Liver (tissue), 9 donors: Measurements from ENCODE around the gene GCKR. TPM values are rescaled to one million over a fixed set of nuclear protein-coding genes. Genes with fewer than 3 reads are reported as not detected.
"Not testable (repeated sequence)": the region's sequence is repeated elsewhere in the genome, so short reads cannot be mapped to it uniquely, and the experiment has no call there.

ENCODE experiments used
- DNase-seq: peaks from one replicate; pipeline ENCODE4 v3.0.0-alpha.2; 2017; ENCODE audit warnings: low spot score
- H3K27ac ChIP-seq, 2 donors: one replicate each; pipeline ENCODE4 v1.7.0; 2013; ENCODE audit warnings: inconsistent platforms in 2 of 2, low read length in 2 of 2, control low read depth in 1 of 2, low read depth in 1 of 2, mild to moderate bottlenecking in 1 of 2
- H3K27me3 ChIP-seq, 4 donors: one replicate each; pipeline versions ENCODE4 v1.6.1 to v1.7.0; 2013; ENCODE audit warnings: low read length in 3 of 4, inconsistent platforms in 1 of 4, mild to moderate bottlenecking in 1 of 4, moderate library complexity in 1 of 4; ENCODE audit not compliant: control insufficient read depth in 4 of 4, insufficient read depth in 4 of 4
- H3K36me3 ChIP-seq, 4 donors: one replicate each; pipeline versions ENCODE4 v1.6.1 to v1.7.0; 2013; ENCODE audit warnings: low read length in 3 of 4, mild to moderate bottlenecking in 3 of 4, low read depth in 1 of 4, moderate library complexity in 1 of 4; ENCODE audit not compliant: control insufficient read depth in 4 of 4, insufficient read depth in 3 of 4
- H3K4me1 ChIP-seq, 4 donors: one replicate each; pipeline versions ENCODE4 v1.6.1 to v1.7.0; 2013; ENCODE audit warnings: low read length in 3 of 4, mild to moderate bottlenecking in 3 of 4, moderate library complexity in 1 of 4; ENCODE audit not compliant: control insufficient read depth in 4 of 4, insufficient read depth in 4 of 4
- H3K4me3 ChIP-seq, 3 donors: one replicate each; pipeline versions ENCODE4 v1.6.1 to v1.7.0; 2013; ENCODE audit warnings: low read length in 3 of 3, control low read depth in 1 of 3, low read depth in 1 of 3, mild to moderate bottlenecking in 1 of 3
- H3K9ac ChIP-seq, 2 donors: one replicate each; pipeline ENCODE4 v1.7.0; 2013; ENCODE audit warnings: low read length in 2 of 2, mild to moderate bottlenecking in 2 of 2, moderate library complexity in 2 of 2, control low read depth in 1 of 2, low read depth in 1 of 2
- H3K9me3 ChIP-seq, 4 donors: one replicate each; pipeline versions ENCODE4 v1.6.1 to v1.7.0; 2013; ENCODE audit warnings: low read length in 3 of 4; ENCODE audit not compliant: control insufficient read depth in 4 of 4
- ATF3 ChIP-seq: IDR thresholded peaks from 2 replicates; pipeline ENCODE4 v1.6.1; 2016; ENCODE audit warnings: antibody characterized with exemption
- EGR1 ChIP-seq, 2 donors: IDR thresholded peaks; 2 replicates each; pipeline ENCODE4 v1.6.1; 2016 to 2018; ENCODE audit warnings: antibody characterized with exemption in 2 of 2, low read depth in 2 of 2
- FOXA1 ChIP-seq: IDR thresholded peaks from 2 replicates; pipeline ENCODE4 v1.6.1; 2016; ENCODE audit warnings: antibody characterized with exemption
- FOXA2 ChIP-seq: IDR thresholded peaks from 2 replicates; pipeline ENCODE4 v1.6.1; 2016; ENCODE audit warnings: antibody characterized with exemption
- GABPA ChIP-seq, 2 donors: IDR thresholded peaks in 1 of 2; conservative IDR thresholded peaks in 1 of 2; 2 replicates each; pipeline ENCODE4 v1.6.1; 2016; ENCODE audit warnings: antibody characterized with exemption in 2 of 2, mild to moderate bottlenecking in 1 of 2, moderate library complexity in 1 of 2
- HNF4A ChIP-seq, 2 donors: conservative IDR thresholded peaks; 2 replicates each; pipeline ENCODE4 v1.6.1; 2016; ENCODE audit warnings: antibody characterized with exemption in 2 of 2, mild to moderate bottlenecking in 2 of 2
- HNF4G ChIP-seq: IDR thresholded peaks from 2 replicates; pipeline ENCODE4 v1.6.1; 2016; ENCODE audit warnings: antibody characterized with exemption
- JUND ChIP-seq, 2 donors: IDR thresholded peaks; 2 replicates each; pipeline ENCODE4 v1.6.1; 2016; ENCODE audit warnings: antibody characterized with exemption in 2 of 2
- RAD21 ChIP-seq, 2 donors: IDR thresholded peaks; 2 replicates each; pipeline ENCODE4 v1.6.1; 2016; ENCODE audit warnings: antibody characterized with exemption in 2 of 2, mild to moderate bottlenecking in 2 of 2
- RXRA ChIP-seq, 2 donors: IDR thresholded peaks; 2 replicates each; pipeline ENCODE4 v1.6.1; 2017 to 2018; ENCODE audit warnings: antibody characterized with exemption in 2 of 2, mild to moderate bottlenecking in 1 of 2
- SP1 ChIP-seq: IDR thresholded peaks from 2 replicates; pipeline ENCODE4 v1.6.1; 2018; ENCODE audit warnings: antibody characterized with exemption, mild to moderate bottlenecking
- TAF1 ChIP-seq: conservative IDR thresholded peaks from 2 replicates; pipeline ENCODE4 v1.6.1; 2016; ENCODE audit warnings: antibody characterized with exemption, mild to moderate bottlenecking
- YY1 ChIP-seq: IDR thresholded peaks from 2 replicates; pipeline ENCODE4 v1.6.1; 2016; ENCODE audit warnings: antibody characterized with exemption, mild to moderate bottlenecking
- ZBTB33 ChIP-seq: IDR thresholded peaks from 2 replicates; pipeline ENCODE4 v1.6.1; 2016; ENCODE audit warnings: antibody characterized with exemption
- WGBS: extraction: QIAGEN DNeasy Blood & Tissue Kit; methylation state at CpG from one replicate; pipeline ENCODE4 v1.1.7; 2013; 5-methylcytosine and 5-hydroxymethylcytosine counted together
- polyA plus RNA-seq, 2 donors: library from polyadenylated mRNA; stranded (reverse) in 1 of 2; unstranded in 1 of 2; fragments of 200-250 nt in 1 of 2; fragments of >200 nt in 1 of 2; fragmentation: Nextera tagmentation in 1 of 2; extraction: Ambion mirVana in 1 of 2; gene quantifications; one replicate each; pipeline versions ENCODE4 v1.2.1 to v1.2.3, GENCODE V29; 2013 to 2015
- total RNA-seq, 2 donors: library from RNA; depleted of rRNA; stranded (reverse); fragments of >200 nt; gene quantifications; one replicate each; pipeline ENCODE4 v1.2.3, GENCODE V29; 2014
- TF ChIP-seq, protein P1 (sequence below): IDR thresholded peaks from 2 replicates; pipeline ENCODE4 v1.6.1; 2016; ENCODE audit warnings: antibody characterized with exemption, mild to moderate bottlenecking
- TF ChIP-seq, protein P2 (sequence below): IDR thresholded peaks from 2 replicates; pipeline ENCODE4 v1.6.1; 2016; ENCODE audit warnings: antibody characterized with exemption
- TF ChIP-seq, protein P3 (sequence below): fragments of 150-350 bp; IDR thresholded peaks from 2 replicates; pipeline ENCODE4 v1.5.1; 2017; ENCODE audit warnings: improper control_type of control experiment, low read depth, low read length; ENCODE audit not compliant: missing input control
- donor health status: healthy.
- donor health status: healthy.
- donor health status: healthy.
- donor health status: healthy.
- donor health status: healthy.

GCKR gene
- total and polyA plus RNA-seq, 4 donors: 9.6 to 173 (median 79.4) TPM

GRCh38 chr2:27549303-27549702, 52.7 kb downstream of the GCKR start:
- TF ChIP-seq TAF1 (no peak), SP1 (no peak), HNF4A (conservative IDR thresholded peaks at IDR 0.05) (no peak)
- H3K9ac ChIP-seq: no peak overlapping the region

GRCh38 chr2:27551514-27551913, 54.9 kb downstream of the GCKR start:
- H3K27me3 ChIP-seq: no peaks in the 10 kb centered on the region
- TF ChIP-seq GABPA (IDR thresholded peaks at IDR 0.05 in 1 of 2, conservative IDR thresholded peaks at IDR 0.05 in 1 of 2): no peak
- TF ChIP-seq RAD21 (IDR thresholded peaks at IDR 0.05): no peak
- TF ChIP-seq YY1: no peak
- TF ChIP-seq FOXA2: no peak
- no peak for DNase-seq
- H3K9ac ChIP-seq: no peak overlapping the region
- no peak overlapping the region for H3K4me3 ChIP-seq
- H3K4me1 ChIP-seq: no peaks in the 10 kb centered on the region
- no peaks in the 10 kb centered on the region for H3K9me3 ChIP-seq
- 98% methylated on average over 1 of the region's 1 CpG for WGBS
- no peak overlapping the region for H3K27ac ChIP-seq
- H3K36me3 ChIP-seq: no peaks in the 10 kb centered on the region

More at GRCh38 chr2:27549303-27549702, 52.7 kb downstream of the GCKR start:
- DNase-seq: no peak
- no peak overlapping the region for H3K4me3 ChIP-seq
- WGBS: 73% methylated on average over 1 of the region's 1 CpG
- H3K4me1 ChIP-seq: no peaks in the 10 kb centered on the region
- H3K9me3 ChIP-seq: no peaks in the 10 kb centered on the region
- no peaks in the 10 kb centered on the region for H3K36me3 ChIP-seq
- H3K27ac ChIP-seq: no peak overlapping the region
- no peaks in the 10 kb centered on the region for H3K27me3 ChIP-seq

DNA sequence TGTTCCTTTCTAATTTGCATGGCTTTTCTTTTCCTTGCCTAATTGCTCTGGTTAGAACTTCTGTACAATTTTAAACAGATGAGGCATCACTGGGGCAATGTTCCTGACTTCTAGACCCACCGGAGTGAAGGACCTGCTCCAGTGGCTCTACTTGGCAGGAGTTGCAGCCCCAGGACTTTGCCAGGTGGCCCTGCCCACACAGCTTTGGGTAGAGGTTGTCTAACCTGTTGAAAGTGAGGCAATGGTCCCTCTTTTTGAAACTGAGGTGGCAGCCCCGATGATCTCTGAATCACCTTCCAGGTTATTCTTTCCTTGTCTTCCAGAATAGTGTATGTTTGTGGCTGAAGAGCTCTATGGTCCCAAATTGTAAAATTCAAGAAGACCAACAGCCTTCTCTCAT, 56.3 kb downstream of the GCKR start:
- no peaks in the 10 kb centered on the region for H3K4me1 ChIP-seq
- WGBS: 91% methylated on average over 2 of the region's 2 CpGs
- no peak for DNase-seq
- H3K27ac ChIP-seq: no peak overlapping the region
- no peak overlapping the region for H3K4me3 ChIP-seq
- H3K9ac ChIP-seq: no peak overlapping the region
- TF ChIP-seq, protein P1, sequence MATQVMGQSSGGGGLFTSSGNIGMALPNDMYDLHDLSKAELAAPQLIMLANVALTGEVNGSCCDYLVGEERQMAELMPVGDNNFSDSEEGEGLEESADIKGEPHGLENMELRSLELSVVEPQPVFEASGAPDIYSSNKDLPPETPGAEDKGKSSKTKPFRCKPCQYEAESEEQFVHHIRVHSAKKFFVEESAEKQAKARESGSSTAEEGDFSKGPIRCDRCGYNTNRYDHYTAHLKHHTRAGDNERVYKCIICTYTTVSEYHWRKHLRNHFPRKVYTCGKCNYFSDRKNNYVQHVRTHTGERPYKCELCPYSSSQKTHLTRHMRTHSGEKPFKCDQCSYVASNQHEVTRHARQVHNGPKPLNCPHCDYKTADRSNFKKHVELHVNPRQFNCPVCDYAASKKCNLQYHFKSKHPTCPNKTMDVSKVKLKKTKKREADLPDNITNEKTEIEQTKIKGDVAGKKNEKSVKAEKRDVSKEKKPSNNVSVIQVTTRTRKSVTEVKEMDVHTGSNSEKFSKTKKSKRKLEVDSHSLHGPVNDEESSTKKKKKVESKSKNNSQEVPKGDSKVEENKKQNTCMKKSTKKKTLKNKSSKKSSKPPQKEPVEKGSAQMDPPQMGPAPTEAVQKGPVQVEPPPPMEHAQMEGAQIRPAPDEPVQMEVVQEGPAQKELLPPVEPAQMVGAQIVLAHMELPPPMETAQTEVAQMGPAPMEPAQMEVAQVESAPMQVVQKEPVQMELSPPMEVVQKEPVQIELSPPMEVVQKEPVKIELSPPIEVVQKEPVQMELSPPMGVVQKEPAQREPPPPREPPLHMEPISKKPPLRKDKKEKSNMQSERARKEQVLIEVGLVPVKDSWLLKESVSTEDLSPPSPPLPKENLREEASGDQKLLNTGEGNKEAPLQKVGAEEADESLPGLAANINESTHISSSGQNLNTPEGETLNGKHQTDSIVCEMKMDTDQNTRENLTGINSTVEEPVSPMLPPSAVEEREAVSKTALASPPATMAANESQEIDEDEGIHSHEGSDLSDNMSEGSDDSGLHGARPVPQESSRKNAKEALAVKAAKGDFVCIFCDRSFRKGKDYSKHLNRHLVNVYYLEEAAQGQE: no peak
- TF ChIP-seq, protein P2, sequence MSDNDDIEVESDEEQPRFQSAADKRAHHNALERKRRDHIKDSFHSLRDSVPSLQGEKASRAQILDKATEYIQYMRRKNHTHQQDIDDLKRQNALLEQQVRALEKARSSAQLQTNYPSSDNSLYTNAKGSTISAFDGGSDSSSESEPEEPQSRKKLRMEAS: no peak
- TF ChIP-seq YY1 (no peak), HNF4G (no peak), GABPA (IDR thresholded peaks at IDR 0.05 in 1 of 2, conservative IDR thresholded peaks at IDR 0.05 in 1 of 2) (no peak), RAD21 (IDR thresholded peaks at IDR 0.05) (no peak), TAF1 (no peak), ATF3 (no peak), FOXA1 (no peak), EGR1 (IDR thresholded peaks at IDR 0.05; ENCODE audit: low read depth in 2 of 2) (no peak), ZBTB33 (no peak), HNF4A (conservative IDR thresholded peaks at IDR 0.05) (no peak), RXRA (IDR thresholded peaks at IDR 0.05) (no peak), SP1 (no peak), JUND (IDR thresholded peaks at IDR 0.05) (no peak)
- TF ChIP-seq, protein P3, sequence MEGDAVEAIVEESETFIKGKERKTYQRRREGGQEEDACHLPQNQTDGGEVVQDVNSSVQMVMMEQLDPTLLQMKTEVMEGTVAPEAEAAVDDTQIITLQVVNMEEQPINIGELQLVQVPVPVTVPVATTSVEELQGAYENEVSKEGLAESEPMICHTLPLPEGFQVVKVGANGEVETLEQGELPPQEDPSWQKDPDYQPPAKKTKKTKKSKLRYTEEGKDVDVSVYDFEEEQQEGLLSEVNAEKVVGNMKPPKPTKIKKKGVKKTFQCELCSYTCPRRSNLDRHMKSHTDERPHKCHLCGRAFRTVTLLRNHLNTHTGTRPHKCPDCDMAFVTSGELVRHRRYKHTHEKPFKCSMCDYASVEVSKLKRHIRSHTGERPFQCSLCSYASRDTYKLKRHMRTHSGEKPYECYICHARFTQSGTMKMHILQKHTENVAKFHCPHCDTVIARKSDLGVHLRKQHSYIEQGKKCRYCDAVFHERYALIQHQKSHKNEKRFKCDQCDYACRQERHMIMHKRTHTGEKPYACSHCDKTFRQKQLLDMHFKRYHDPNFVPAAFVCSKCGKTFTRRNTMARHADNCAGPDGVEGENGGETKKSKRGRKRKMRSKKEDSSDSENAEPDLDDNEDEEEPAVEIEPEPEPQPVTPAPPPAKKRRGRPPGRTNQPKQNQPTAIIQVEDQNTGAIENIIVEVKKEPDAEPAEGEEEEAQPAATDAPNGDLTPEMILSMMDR: no peak
- H3K9me3 ChIP-seq: no peaks in the 10 kb centered on the region
- H3K36me3 ChIP-seq: no peaks in the 10 kb centered on the region
- H3K27me3 ChIP-seq: no peaks in the 10 kb centered on the region

DNA sequence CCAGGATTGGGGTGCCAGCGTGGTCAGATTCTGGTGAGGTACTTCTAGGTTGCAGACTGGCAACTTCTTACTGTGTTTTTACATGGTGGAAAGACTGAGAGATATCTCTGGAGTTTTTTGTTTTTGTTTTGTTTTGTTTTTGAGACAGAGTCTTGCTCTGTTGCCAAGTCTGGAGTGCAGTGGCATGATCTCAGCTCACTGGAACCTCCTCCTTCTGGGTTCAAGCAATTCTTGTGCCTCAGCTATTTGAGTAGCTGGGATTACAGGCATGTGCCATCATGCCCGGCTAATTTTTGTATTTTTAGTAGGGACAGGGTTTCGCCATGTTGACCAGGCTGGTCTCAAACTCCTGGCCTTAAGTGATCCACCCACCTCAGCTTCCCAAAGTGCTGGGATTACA, 57.8 kb downstream of the GCKR start:
- not testable (repeated sequence) for H3K27me3 ChIP-seq, H3K27ac ChIP-seq, H3K4me3 ChIP-seq, DNase-seq, H3K4me1 ChIP-seq, H3K36me3 ChIP-seq, H3K9ac ChIP-seq, H3K9me3 ChIP-seq
- whole genome bisulfite sequencing: 87% methylated on average over 3 of the region's 3 CpGs
